G401 (cell line): ENCODE measurements around the gene EMC8. TPM values are rescaled to one million over a fixed set of nuclear protein-coding genes. Genes with fewer than 3 reads are reported as not detected.

Source experiments
- DNase-seq: peaks from one replicate; pipeline ENCODE4 v3.0.0-alpha.2; 2015; ENCODE audit warnings: low spot score
- in situ Hi-C: cut with HindIII; loops from 2 replicates; pipeline ENCODE4 v1.10.0; 2016; ENCODE audit warnings: low sequenced_read_pairs, mixed read lengths
- total RNA-seq: library from RNA; depleted of rRNA; stranded (reverse); fragments of >200 nt; shearing (Covaris generic); gene quantifications from 2 replicates; pipeline ENCODE4 v1.2.3, GENCODE V29; 2014; rRNA removed

EMC8 gene
- total RNA-seq, 1 experiment from 2014 or later = 54.2 TPM

DNA sequence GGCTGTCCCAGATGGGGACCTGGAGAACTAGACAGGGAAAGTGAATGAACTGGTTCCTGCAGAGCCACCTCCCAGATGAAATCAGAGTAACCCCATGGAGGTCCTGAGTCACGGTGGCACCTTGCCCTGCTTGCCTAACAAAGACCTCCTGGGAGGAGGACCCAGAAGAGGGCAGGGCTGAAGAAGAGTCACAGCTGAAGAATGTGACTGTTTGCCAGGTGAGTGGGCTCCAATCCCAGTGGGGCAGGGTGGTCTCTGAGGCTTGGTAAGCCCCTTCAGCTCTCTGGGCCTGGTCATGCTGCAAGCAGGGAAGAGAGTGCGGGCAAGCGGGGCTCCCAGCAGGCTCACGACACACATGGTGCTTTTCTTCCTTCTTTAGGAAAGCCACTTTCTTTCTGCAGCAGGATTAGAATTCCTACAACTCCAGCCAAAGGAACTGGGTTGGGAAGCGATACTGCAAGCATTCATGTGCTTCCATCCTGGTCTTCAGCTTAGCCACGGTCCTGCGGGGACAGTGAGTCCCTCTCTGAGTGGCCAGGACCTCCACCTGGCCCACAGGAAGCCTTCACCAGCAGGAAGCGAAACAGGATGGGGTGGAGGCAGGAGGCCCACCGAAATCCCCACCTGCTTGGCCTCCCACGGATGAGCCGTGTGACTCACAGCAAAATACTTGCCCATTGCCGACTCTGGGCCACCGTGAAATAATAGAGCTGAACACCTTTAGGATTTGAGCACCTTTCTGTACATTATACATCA, 52.7 kb downstream of the EMC8 start:
- in situ Hi-C loops = no loop called here
- DNase-seq = no peak

DNA sequence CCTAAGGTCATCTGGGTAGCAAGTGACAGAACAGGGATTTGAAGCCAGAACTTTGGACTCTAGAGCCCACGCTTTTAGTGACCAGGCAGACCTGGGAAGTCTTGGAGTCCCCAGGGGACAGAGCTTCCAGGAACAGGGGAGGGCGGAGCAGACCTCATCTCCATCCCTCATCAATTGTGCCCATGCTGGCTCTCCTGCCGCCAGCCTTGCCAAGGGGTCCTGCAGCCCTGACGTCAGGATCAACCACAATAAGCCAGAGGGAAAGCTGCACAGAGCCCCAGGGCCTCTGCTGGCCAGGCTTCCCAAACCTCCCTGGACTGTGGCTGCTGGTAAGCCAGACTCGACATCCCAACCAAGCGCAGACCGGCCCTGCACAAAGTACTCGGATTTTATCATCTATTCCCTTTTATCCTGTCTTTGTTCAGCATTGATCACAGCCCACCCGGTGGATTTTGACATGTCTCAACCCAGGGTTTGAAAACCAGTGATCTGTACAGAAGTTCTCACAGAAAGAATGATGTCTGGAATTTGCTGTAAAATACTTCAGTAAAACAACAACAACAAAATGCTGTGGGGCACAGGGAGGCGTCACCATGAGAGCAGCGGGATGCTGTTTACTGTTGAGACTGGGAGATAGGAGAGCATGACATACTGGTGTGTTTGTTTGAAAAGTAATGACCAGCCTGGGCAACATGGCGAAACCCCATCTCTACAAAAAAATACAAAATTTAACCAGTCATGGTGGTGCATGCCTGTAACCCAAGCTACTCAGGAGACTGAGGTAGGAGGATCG, 60.2 kb downstream of the EMC8 start:
- no peak for DNase-seq
- in situ Hi-C loops = no loop called here

DNA sequence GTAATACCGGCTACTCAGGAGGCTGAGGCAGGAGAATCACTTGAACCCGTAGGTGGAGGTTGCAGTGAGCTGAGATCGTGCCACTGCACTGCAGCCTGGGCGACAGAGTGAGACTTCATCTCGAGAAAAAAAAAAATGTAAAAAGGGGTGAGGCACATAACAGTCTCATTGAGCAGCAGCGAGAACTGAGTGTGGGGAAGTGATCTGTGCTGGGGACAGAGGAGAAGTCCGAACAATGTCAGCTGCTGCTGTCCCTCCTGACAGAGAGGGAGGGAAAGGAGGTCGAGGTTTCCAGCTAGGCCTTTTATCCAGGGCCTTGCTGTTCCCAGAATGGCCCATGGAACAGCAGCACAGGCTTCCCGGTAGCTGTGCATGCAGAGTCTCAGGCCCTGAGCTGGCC, 62.4 kb downstream of the EMC8 start:
- no peak for DNase-seq

GRCh38 chr16:85735946-85736345, 63.4 kb downstream of the EMC8 start:
- in situ Hi-C loops = no loop called here
- DNase-seq = no peak

More for the DNA sequence above, 62.4 kb downstream of the EMC8 start:
- in situ Hi-C loops = no loop called here

DNA sequence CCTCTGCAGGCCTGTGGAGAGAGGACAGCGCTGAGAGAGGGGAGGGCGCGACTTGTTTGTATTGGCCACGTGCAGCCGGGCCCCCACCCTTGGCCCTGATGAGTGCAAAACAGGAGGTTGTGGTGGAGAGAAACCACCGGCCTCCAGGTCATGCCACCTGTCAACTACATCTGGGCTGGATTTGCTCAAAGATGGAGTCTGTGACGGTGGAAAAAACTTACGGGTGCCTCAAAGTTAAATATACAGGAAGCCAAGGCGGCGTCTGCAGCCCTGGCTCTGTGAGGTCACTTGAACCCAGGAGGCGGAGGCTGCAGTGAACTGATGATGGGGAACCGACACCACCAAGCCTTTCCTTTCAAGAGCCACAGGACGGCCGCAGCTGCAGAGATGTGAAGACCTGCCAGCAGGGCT, 64.1 kb downstream of the EMC8 start:
- in situ Hi-C loops = no loop called here
- DNase-seq = no peak

DNA sequence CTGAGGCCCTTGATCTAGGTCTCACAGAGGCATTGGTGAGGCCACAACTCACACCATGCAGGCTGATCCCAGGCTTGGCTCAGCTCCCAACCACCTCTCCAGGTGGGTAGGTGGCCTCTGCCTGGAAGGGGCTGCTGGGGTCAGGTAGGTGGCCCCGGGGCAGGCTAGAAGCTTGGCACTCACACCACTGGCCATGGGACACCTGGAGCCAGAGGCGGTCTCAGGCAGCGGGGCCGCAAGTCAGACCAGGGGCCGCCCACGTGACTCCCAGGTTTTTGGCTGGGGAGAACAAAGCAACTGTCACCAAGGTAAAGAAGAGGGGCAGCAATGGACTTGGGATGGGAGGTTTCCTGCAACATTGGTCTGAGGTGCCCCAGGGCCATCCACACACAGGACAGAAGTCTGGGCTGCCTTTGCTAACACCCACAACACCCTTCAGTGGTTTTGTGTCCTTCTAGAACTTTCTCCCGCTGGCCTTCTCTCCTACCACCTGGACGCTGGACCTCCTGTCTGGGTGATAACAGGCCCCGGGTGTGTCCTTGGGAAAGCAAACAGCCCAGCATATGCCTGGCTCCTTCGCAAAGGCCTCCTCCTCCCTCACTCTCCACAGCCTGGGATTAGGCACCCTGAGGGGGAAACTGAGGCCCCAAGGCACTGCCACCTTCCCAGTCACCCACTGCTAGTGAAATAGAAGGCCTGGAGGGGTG, 64.9 kb downstream of the EMC8 start:
- in situ Hi-C loops = no loop called here
- DNase-seq = no peak

- in situ Hi-C loops = no loop called here
- DNase-seq = no peak
Measured at GRCh38 chr16:85733839-85734170, 65.5 kb downstream of the EMC8 start.

- in situ Hi-C loops = no loop called here
Measured at GRCh38 chr16:85733155-85733838, 66.0 kb downstream of the EMC8 start.

DNA sequence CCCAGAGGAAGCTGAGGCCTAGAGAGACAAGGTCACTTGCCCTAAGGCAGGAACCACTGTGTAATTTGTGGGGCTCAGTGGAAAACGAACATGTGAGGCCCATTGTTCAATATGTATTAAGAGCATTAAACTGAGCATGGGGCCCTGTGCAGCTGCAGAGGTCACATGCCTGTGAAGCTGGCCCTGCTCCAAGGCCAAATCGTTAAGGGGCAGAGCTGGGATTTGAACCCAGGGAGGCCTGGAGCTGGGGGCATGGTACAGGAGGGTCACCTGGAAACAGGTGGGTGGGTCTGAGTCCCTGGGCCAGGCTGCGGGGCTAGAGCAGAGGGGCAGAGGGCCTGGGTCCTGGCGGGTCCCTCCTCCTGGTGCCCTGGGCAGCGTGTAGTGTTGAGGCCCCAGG, 68.2 kb downstream of the EMC8 start:
- in situ Hi-C loops = no loop called here
- no peak for DNase-seq

More at GRCh38 chr16:85733155-85733838, 66.0 kb downstream of the EMC8 start:
- no peak for DNase-seq

- in situ Hi-C loops = no loop called here
Measured at GRCh38 chr16:85730186-85730465, 69.2 kb downstream of the EMC8 start.

GRCh38 chr16:85729452-85730185, 69.7 kb downstream of the EMC8 start:
- in situ Hi-C loops = no loop called here
- DNase-seq = no peak

More at GRCh38 chr16:85730186-85730465, 69.2 kb downstream of the EMC8 start:
- no peak for DNase-seq

DNA sequence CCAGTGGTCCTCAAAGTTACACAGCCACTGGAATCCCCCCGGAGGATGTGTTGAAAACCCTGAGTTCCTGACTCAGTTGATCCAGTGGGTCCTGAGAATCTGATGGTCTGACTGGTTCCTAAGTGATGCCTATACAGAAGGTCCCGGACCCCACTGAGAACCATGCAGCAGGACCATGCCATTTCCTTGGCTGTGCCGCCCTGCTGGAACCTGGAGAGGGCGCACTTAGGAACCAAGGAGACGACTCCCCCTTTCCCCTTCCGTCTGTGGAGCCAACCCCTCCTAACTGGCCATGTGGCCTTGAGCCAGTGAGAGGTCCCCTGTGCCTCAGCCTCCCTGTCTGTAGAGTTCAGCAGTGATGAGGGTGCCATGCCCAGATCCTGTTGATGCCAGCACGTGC, 70.5 kb downstream of the EMC8 start:
- in situ Hi-C loops = no loop called here
- DNase-seq = no peak

Other genes starting within 250 kb of the EMC8 start
- gene GSE1, start 186.2 kb downstream of the EMC8 start, total RNA-seq = 22.8 and 35.6 TPM in 2 replicates
- gene GINS2, start 110.6 kb downstream of the EMC8 start, total RNA-seq = 47.8 and 48.9 TPM in 2 replicates
- gene C16orf74, start 48.4 kb downstream of the EMC8 start, total RNA-seq = 1.4 and 13.4 TPM in 2 replicates
- 695 and 901 TPM in 2 replicates for gene COX4I1, start 151 bp upstream of the EMC8 start, total RNA-seq
- not detected in 2 replicates for gene IRF8, start 99.6 kb upstream of the EMC8 start, total RNA-seq